ENCODE measurements around the gene PLCD1.

GRCh38 chr3:38036286-38036685 is 6.8 kb upstream of the PLCD1 start:
- TF ChIP-seq CTCF (IDR thresholded peaks at IDR 0.05; ENCODE audit: low read length) (no peak), EZH2phosphoT487 (IDR thresholded peaks at IDR 0.05; ENCODE audit: low read length) (no peak)

Measured in MM.1S (cell line).